Sigmoid colon (tissue), 7 donors: ENCODE data around the gene PMF1. TPM values are rescaled to one million over a fixed set of nuclear protein-coding genes. Genes with fewer than 3 reads are reported as not detected.

Experiments used
- DNase-seq: peaks from one replicate; pipeline ENCODE4 v3.0.0-alpha.2; 2019
- H3K27ac ChIP-seq, 4 donors: fragments of 200-600 bp; sonication (generic); one replicate each; pipeline ENCODE4 v1.5.1; 2016 to 2019; ENCODE audit warnings: mild to moderate bottlenecking in 1 of 4
- H3K27me3 ChIP-seq, 3 donors: fragments of 200-600 bp; sonication (generic); one replicate each; pipeline ENCODE4 v1.5.1; 2019; ENCODE audit warnings: mild to moderate bottlenecking in 1 of 3
- H3K36me3 ChIP-seq, 4 donors: fragments of 200-600 bp; sonication (generic); one replicate each; pipeline ENCODE4 v1.5.1; 2016 to 2019
- H3K4me1 ChIP-seq, 4 donors: fragments of 200-600 bp; sonication (generic); one replicate each; pipeline ENCODE4 v1.5.1; 2017 to 2019
- H3K4me3 ChIP-seq, 4 donors: fragments of 200-600 bp; sonication (generic); one replicate each; pipeline ENCODE4 v1.5.1; 2017 to 2019; ENCODE audit warnings: mild to moderate bottlenecking in 2 of 4, moderate library complexity in 1 of 4
- H3K9me3 ChIP-seq, 4 donors: fragments of 200-600 bp in 3 of 4; sonication (generic) in 3 of 4; one replicate each; pipeline versions ENCODE4 v1.5.1 to v1.6.1; 2013 to 2019
- EP300 ChIP-seq, 4 donors: sonication (generic); formaldehyde crosslinking; IDR thresholded peaks; one replicate each; pipeline ENCODE4 v1.6.1; 2017; ENCODE audit warnings: antibody characterized with exemption in 4 of 4
- POLR2A ChIP-seq, 2 donors: fragments of 450-650 bp; IDR thresholded peaks; one replicate each; pipeline ENCODE4 v1.6.1; 2016; ENCODE audit warnings: antibody characterized with exemption in 2 of 2, mild to moderate bottlenecking in 2 of 2, moderate library complexity in 2 of 2
- POLR2AphosphoS5 ChIP-seq, 4 donors: sonication (generic); formaldehyde crosslinking; IDR thresholded peaks; one replicate each; pipeline ENCODE4 v1.6.1; 2017; ENCODE audit warnings: antibody characterized with exemption in 4 of 4
- WGBS, 2 donors: extraction: QIAGEN DNeasy Blood & Tissue Kit; methylation state at CpG; one replicate each; pipeline ENCODE4 v1.1.7; 2013; 5-methylcytosine and 5-hydroxymethylcytosine counted together
- intact Hi-C: fragments of 100-400 bp; cut with DNase I; formaldehyde crosslinking; loops from one replicate; pipeline ENCODE4 v1.15.1; 2023
- polyA plus RNA-seq, 3 donors: library from polyadenylated mRNA; stranded (reverse); fragments of 200-250 nt; gene quantifications; one replicate each; pipeline ENCODE4 v1.2.3, GENCODE V29; 2013
- total RNA-seq, 4 donors: library from RNA; depleted of rRNA; stranded (reverse); fragments of >200 nt; gene quantifications; one replicate each; pipeline ENCODE4 v1.1.0, GENCODE V29; 2016
- TF ChIP-seq, protein P1 (sequence below), 4 experiments: fragments of 450-650 bp in 3 of 4; fragments of 200-600 bp in 1 of 4; IDR thresholded peaks; one replicate each; pipeline ENCODE4 v1.5.1; 2016 to 2019; ENCODE audit warnings: antibody characterized with exemption in 4 of 4, mild to moderate bottlenecking in 3 of 4, moderate library complexity in 2 of 4
- donor health status: healthy with polysubstance abuse.
- donor health status: Bipolar disorder and iron deficiency.
- donor health status: healthy.

Gene PMF1
- total and polyA plus RNA-seq, 7 donors = 41.1 to 75.1 (median 52.8) TPM

DNA sequence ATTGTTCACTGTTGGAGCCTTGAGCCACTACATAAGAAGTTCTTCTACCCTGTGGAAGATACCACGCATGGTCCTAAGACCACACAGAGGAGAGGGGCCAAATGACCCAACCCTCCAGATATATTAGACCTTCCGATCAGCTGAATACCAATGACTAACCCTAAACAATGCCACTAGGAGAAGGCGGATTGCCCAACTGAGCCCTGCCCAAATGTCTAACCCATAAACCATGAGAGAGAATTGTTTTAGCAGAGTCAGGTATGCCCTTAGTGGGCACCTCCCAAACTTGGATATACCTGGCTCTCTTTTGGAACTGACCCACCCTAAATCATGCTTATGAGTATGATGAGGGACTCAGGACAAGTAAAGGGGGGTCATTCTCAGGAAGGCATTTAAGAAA is 57.5 kb downstream of the PMF1 start:
- intact Hi-C loops = no loop called here
- WGBS, 2 donors = 93 to 97% methylated on average over 3 of the region's 3 CpGs

GRCh38 chr1:156276532-156276931 is 63.7 kb downstream of the PMF1 start:
- H3K4me3 ChIP-seq = no peak overlapping the region
- TF ChIP-seq, protein P1, sequence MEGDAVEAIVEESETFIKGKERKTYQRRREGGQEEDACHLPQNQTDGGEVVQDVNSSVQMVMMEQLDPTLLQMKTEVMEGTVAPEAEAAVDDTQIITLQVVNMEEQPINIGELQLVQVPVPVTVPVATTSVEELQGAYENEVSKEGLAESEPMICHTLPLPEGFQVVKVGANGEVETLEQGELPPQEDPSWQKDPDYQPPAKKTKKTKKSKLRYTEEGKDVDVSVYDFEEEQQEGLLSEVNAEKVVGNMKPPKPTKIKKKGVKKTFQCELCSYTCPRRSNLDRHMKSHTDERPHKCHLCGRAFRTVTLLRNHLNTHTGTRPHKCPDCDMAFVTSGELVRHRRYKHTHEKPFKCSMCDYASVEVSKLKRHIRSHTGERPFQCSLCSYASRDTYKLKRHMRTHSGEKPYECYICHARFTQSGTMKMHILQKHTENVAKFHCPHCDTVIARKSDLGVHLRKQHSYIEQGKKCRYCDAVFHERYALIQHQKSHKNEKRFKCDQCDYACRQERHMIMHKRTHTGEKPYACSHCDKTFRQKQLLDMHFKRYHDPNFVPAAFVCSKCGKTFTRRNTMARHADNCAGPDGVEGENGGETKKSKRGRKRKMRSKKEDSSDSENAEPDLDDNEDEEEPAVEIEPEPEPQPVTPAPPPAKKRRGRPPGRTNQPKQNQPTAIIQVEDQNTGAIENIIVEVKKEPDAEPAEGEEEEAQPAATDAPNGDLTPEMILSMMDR (IDR thresholded peaks at IDR 0.05) = no peak
- TF ChIP-seq POLR2A (IDR thresholded peaks at IDR 0.05) (no peak), EP300 (IDR thresholded peaks at IDR 0.05) (no peak)
- no peaks in the 10 kb centered on the region for H3K9me3 ChIP-seq
- H3K36me3 ChIP-seq = peaks cover 21 to 74% (median 53%) of the 10 kb centered on the region in 4 donors
- intact Hi-C loops = no loop called here
- no peak for DNase-seq
- H3K27ac ChIP-seq = no peak overlapping the region
- H3K27me3 ChIP-seq = no peaks in the 10 kb centered on the region
- H3K4me1 ChIP-seq = peaks cover 0 to 16% (median 8%) of the 10 kb centered on the region in 4 donors

More for the DNA sequence above, 57.5 kb downstream of the PMF1 start:
- Histone ChIP-seq H3K27me3 (no peaks in the 10 kb centered on the region), H3K9me3 (no peaks in the 10 kb centered on the region), H3K4me3 (no peak overlapping the region), H3K36me3 (peaks cover 39 to 100% (median 81%) of the 10 kb centered on the region in 4 donors), H3K4me1 (no peaks in the 10 kb centered on the region), H3K27ac (no peak overlapping the region)
- no peak for DNase-seq
- no peak for TF ChIP-seq POLR2A (IDR thresholded peaks at IDR 0.05)

DNA sequence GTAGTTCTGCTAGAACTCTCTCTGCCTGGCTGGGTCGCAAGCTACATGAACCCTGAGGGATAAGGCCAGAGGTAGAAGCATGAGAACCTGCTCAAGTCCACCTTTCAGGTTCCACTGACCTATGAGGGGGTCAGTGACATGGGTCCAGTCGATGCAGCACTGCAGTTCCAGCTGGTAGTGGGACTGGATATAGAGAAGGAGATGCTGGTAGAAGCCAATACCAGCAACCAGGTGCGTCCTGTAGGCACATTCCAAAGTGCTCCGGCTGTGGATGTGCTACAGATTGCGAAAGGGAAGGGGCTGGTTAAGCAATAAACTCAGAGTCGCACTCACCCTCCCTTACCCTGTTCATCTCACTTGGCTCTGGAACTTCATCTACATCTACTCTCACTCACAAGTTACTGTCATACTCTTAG is 64.2 kb downstream of the PMF1 start:
- Histone ChIP-seq H3K27ac (no peak overlapping the region), H3K4me1 (peaks cover 0 to 20% (median 13%) of the 10 kb centered on the region in 4 donors), H3K9me3 (no peaks in the 10 kb centered on the region), H3K27me3 (no peaks in the 10 kb centered on the region), H3K36me3 (peaks cover 21 to 70% (median 49%) of the 10 kb centered on the region in 4 donors), H3K4me3 (no peak overlapping the region)
- intact Hi-C loops = no loop called here
- TF ChIP-seq, protein P1 (IDR thresholded peaks at IDR 0.05) = no peak
- TF ChIP-seq EP300 (IDR thresholded peaks at IDR 0.05) = no peak
- TF ChIP-seq POLR2AphosphoS5 (IDR thresholded peaks at IDR 0.05) = no peak
- TF ChIP-seq POLR2A (IDR thresholded peaks at IDR 0.05) = no peak
- 75 to 89% methylated on average over 6 of the region's 6 CpGs for WGBS, 2 donors
- DNase-seq = no peak

DNA sequence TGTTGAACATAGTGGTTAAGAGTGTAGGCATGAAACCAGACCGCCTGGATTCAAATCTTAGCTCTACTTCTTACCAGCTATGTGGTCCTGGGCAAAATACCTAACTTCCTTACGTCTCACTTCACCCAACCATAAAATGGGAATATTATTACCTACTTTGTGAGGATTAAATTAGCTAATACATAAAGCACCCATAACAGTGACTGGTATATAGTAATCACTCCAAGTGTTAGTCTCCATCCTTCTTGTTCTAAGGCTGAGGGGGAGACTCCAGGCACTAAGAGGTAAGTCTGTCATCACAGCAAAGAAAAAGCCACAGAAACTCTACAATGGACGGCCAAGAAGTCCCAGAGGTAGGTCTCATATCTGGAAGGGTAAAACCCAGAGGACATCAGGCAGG is 67.0 kb downstream of the PMF1 start:
- WGBS, 2 donors = 88 to 90% methylated on average over 3 of the region's 3 CpGs
- intact Hi-C loops = no loop called here

GRCh38 chr1:156281281-156281680 is 68.5 kb downstream of the PMF1 start:
- no peak for DNase-seq
- peak overlapping the region in 2 of 4 donors; percentile 92 for H3K27ac ChIP-seq
- H3K36me3 ChIP-seq = peaks cover 8 to 27% (median 13%) of the 10 kb centered on the region in 4 donors
- no peaks in the 10 kb centered on the region for H3K9me3 ChIP-seq
- no peaks in the 10 kb centered on the region for H3K27me3 ChIP-seq
- intact Hi-C loops = no loop called here
- peaks cover 0 to 33% (median 29%) of the 10 kb centered on the region in 4 donors for H3K4me1 ChIP-seq
- peak overlapping the region in 2 of 4 donors; percentile 83 to 93 for H3K4me3 ChIP-seq
- 34% methylated on average over 8 of the region's 8 CpGs for WGBS, 2 donors
- TF ChIP-seq POLR2AphosphoS5 (IDR thresholded peaks at IDR 0.05) (no peak), EP300 (IDR thresholded peaks at IDR 0.05) (no peak), POLR2A (IDR thresholded peaks at IDR 0.05) (no peak)
- TF ChIP-seq, protein P1 (IDR thresholded peaks at IDR 0.05) = no peak

More for the DNA sequence above, 67.0 kb downstream of the PMF1 start:
- no peak overlapping the region for H3K4me3 ChIP-seq
- H3K9me3 ChIP-seq = no peaks in the 10 kb centered on the region
- peaks cover 12 to 41% (median 23%) of the 10 kb centered on the region in 4 donors for H3K36me3 ChIP-seq
- H3K4me1 ChIP-seq = peaks cover 0 to 33% (median 29%) of the 10 kb centered on the region in 4 donors
- no peaks in the 10 kb centered on the region for H3K27me3 ChIP-seq
- TF ChIP-seq POLR2AphosphoS5 (IDR thresholded peaks at IDR 0.05) = no peak
- TF ChIP-seq, protein P1 (IDR thresholded peaks at IDR 0.05) = no peak
- TF ChIP-seq EP300 (IDR thresholded peaks at IDR 0.05) = no peak
- no peak for TF ChIP-seq POLR2A (IDR thresholded peaks at IDR 0.05)
- DNase-seq = no peak
- H3K27ac ChIP-seq = no peak overlapping the region
